Keratinocyte (primary cell): ENCODE measurements around the gene ICE2.

Experiments used
- EZH2 ChIP-seq: IDR thresholded peaks from one replicate; pipeline ENCODE4 v1.6.1; 2012; ENCODE audit warnings: inconsistent platforms, mild to moderate bottlenecking, low read length, moderate library complexity
- TF ChIP-seq, protein P1 (sequence below), 3 experiments: IDR thresholded peaks in 1 of 3; conservative IDR thresholded peaks in 1 of 3; optimal IDR thresholded peaks in 1 of 3; 2 replicates in 2 of 3; 3 replicates in 1 of 3; pipeline versions ENCODE3 to v1.5.1; 2011; ENCODE audit warnings: low read length in 3 of 3, mild to moderate bottlenecking in 3 of 3, moderate library complexity in 2 of 3, control low read depth in 1 of 3, inconsistent platforms in 1 of 3; ENCODE audit not compliant: insufficient read depth in 2 of 3; ENCODE audit errors: extremely low read depth in 1 of 3

DNA sequence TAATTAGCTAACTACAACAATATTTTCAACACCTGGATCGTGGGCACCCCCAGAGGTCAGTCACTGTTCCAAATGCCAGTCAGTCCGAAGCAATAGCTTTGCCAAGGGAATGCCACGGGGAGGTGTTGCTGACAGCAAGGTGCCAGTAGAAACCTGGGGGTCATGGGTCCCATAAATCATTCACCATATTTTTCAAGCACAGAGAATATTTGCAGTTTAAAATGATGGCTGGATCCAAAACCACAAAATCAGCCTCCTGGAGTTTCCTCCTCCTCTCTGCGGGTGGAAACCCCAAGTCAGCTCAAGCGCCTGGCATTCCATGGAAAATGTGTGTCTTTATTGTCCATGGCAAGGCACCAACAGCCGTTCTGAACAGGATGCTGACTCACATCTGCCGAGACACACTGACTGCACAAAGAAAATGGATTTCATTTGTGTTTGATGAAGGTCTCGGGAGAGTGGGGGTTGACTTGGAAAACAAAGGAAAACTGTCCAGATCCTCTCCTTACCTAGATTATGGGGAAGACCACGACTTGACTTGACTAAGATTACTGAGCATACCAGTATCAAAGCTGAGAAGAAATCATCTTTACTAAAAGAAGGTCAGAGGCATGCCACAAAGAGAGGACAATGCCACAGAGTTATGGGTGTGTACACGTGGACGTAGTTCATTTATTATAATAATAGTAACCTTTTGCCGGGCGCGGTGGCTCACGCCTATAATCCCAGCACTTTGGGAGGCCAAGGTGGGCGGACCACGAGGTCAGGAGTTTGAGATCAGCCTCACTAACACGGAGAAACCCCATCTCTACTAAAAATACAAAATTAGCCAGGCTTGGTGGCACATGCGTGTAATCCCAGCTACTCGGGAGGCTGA is 107.5 kb downstream of the ICE2 start:
- TF ChIP-seq, protein P1, sequence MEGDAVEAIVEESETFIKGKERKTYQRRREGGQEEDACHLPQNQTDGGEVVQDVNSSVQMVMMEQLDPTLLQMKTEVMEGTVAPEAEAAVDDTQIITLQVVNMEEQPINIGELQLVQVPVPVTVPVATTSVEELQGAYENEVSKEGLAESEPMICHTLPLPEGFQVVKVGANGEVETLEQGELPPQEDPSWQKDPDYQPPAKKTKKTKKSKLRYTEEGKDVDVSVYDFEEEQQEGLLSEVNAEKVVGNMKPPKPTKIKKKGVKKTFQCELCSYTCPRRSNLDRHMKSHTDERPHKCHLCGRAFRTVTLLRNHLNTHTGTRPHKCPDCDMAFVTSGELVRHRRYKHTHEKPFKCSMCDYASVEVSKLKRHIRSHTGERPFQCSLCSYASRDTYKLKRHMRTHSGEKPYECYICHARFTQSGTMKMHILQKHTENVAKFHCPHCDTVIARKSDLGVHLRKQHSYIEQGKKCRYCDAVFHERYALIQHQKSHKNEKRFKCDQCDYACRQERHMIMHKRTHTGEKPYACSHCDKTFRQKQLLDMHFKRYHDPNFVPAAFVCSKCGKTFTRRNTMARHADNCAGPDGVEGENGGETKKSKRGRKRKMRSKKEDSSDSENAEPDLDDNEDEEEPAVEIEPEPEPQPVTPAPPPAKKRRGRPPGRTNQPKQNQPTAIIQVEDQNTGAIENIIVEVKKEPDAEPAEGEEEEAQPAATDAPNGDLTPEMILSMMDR (optimal IDR thresholded peaks at IDR 0.05 in 1 of 3, IDR thresholded peaks at IDR 0.05 in 1 of 3, conservative IDR thresholded peaks at IDR 0.05 in 1 of 3; ENCODE audit: extremely low read depth in 1 of 3, insufficient read depth in 2 of 3, low read length in 3 of 3), result no peak
- no peak for TF ChIP-seq EZH2
